Keratinocyte (primary cell): ENCODE results near the gene GRN. TPM values are rescaled to one million over a fixed set of nuclear protein-coding genes. Genes with fewer than 3 reads are reported as not detected.
"Not testable (repeated sequence)": the region's sequence is repeated elsewhere in the genome, so short reads cannot be mapped to it uniquely, and the experiment has no call there.

Source experiments
- DNase-seq: peaks from one replicate; pipeline ENCODE4 v3.0.0-alpha.2; 2011; ENCODE audit warnings: low read depth, missing footprints, low spot score
- FAIRE-seq: peaks from 2 replicates; lab custom pipeline; 2011; peaks lifted over from hg19 to GRCh38; lab: Jason Lieb, UNC
- H2AFZ ChIP-seq: 2 replicates; pipeline ENCODE4 v1.6.0; 2012; ENCODE audit warnings: low read length, control low read depth, inconsistent platforms; ENCODE audit not compliant: control insufficient read depth
- H3K27ac ChIP-seq: 2 replicates; pipeline ENCODE4 v1.5.1; 2011; ENCODE audit warnings: low read length; ENCODE audit not compliant: control insufficient read depth, insufficient read depth
- H3K27me3 ChIP-seq: 3 replicates; pipeline ENCODE4 v1.6.0; 2011; ENCODE audit warnings: low read length; ENCODE audit not compliant: control insufficient read depth, insufficient read depth; ENCODE audit errors: extremely low read depth
- H3K36me3 ChIP-seq, 2 experiments: 2 replicates in 1 of 2; 3 replicates in 1 of 2; pipeline ENCODE4 v1.5.1; 2011; ENCODE audit warnings: low read length in 2 of 2, mild to moderate bottlenecking in 1 of 2; ENCODE audit not compliant: control insufficient read depth in 2 of 2, insufficient read depth in 2 of 2; ENCODE audit errors: extremely low read depth in 1 of 2
- H3K4me1 ChIP-seq: 3 replicates; pipeline ENCODE4 v1.5.1; 2011; ENCODE audit warnings: low read length; ENCODE audit not compliant: control insufficient read depth, insufficient read depth; ENCODE audit errors: extremely low read depth
- H3K4me2 ChIP-seq: 3 replicates; pipeline ENCODE4 v1.6.0; 2011; ENCODE audit warnings: low read depth, low read length; ENCODE audit not compliant: control insufficient read depth, insufficient read depth; ENCODE audit errors: extremely low read depth
- H3K4me3 ChIP-seq, 3 experiments: fragments of 200-600 bp in 1 of 3; sonication (generic) in 1 of 3; 2 replicates in 2 of 3; 3 replicates in 1 of 3; pipeline ENCODE4 v1.5.1; 2011 to 2016; ENCODE audit warnings: low read length in 3 of 3, mild to moderate bottlenecking in 3 of 3, control low read depth in 2 of 3, inconsistent platforms in 1 of 3, low read depth in 1 of 3, mixed read lengths in 1 of 3, mixed run types in 1 of 3, moderate library complexity in 1 of 3; ENCODE audit not compliant: control insufficient read depth in 2 of 3, insufficient read depth in 2 of 3; ENCODE audit errors: extremely low read depth in 1 of 3
- H3K79me2 ChIP-seq: 2 replicates; pipeline ENCODE4 v1.6.0; 2012; ENCODE audit warnings: low read length; ENCODE audit not compliant: control insufficient read depth, insufficient read depth
- H3K9ac ChIP-seq: 3 replicates; pipeline ENCODE4 v1.6.0; 2011; ENCODE audit warnings: low read length; ENCODE audit not compliant: control insufficient read depth, insufficient read depth; ENCODE audit errors: extremely low read depth
- H3K9me1 ChIP-seq: 3 replicates; pipeline ENCODE4 v1.6.0; 2011; ENCODE audit warnings: low read length; ENCODE audit not compliant: control insufficient read depth, insufficient read depth; ENCODE audit errors: extremely low read depth
- H3K9me3 ChIP-seq: 2 replicates; pipeline ENCODE4 v1.5.1; 2012; ENCODE audit warnings: low read depth, low read length; ENCODE audit not compliant: control insufficient read depth
- H4K20me1 ChIP-seq: 3 replicates; pipeline ENCODE4 v1.6.0; 2011; ENCODE audit warnings: low read length; ENCODE audit not compliant: control insufficient read depth, insufficient read depth; ENCODE audit errors: extremely low read depth
- CTCF ChIP-seq, 3 experiments: IDR thresholded peaks in 1 of 3; conservative IDR thresholded peaks in 1 of 3; optimal IDR thresholded peaks in 1 of 3; 2 replicates in 2 of 3; 3 replicates in 1 of 3; pipeline versions ENCODE3 to v1.5.1; 2011; ENCODE audit warnings: low read length in 3 of 3, mild to moderate bottlenecking in 3 of 3, moderate library complexity in 2 of 3, control low read depth in 1 of 3, inconsistent platforms in 1 of 3; ENCODE audit not compliant: insufficient read depth in 2 of 3; ENCODE audit errors: extremely low read depth in 1 of 3
- EZH2 ChIP-seq: IDR thresholded peaks from one replicate; pipeline ENCODE4 v1.6.1; 2012; ENCODE audit warnings: inconsistent platforms, mild to moderate bottlenecking, low read length, moderate library complexity
- dilution Hi-C: fragments of 300-500 bp; cut with MboI; formaldehyde crosslinking; loops from one replicate; pipeline ENCODE4 v1.7.0; 2020; ENCODE audit warnings: low sequenced_read_pairs; ENCODE audit not compliant: extremely low pct_ligation_motif_present
- polyA plus RNA-seq, 5 experiments: library from polyadenylated mRNA; depleted of rRNA in 3 of 5; stranded (reverse) in 3 of 5; stranded (forward) in 1 of 5; unstranded in 1 of 5; fragments of >200 nt; gene quantifications; 1 replicate in 1 of 5; 2 replicates in 3 of 5; 3 replicates in 1 of 5; pipeline versions ENCODE4 v1.2.1 to v1.2.3, GENCODE V29; 2011 to 2012; ENCODE audit warnings: missing spikeins in 2 of 5, low read depth in 1 of 5, low replicate concordance in 1 of 5

Gene GRN
- polyA plus RNA-seq, 1 donor (not counting 4 experiments of a cell fraction or from before 2014, with no cell fraction given), result 179 TPM

- Histone ChIP-seq H3K4me1 (peaks cover 4% of the 10 kb centered on the region), H3K4me2 (no peak overlapping the region)
Observed at GRCh38 chr17:44327715-44328449, 17.2 kb upstream of the GRN start.

GRCh38 chr17:44329516-44329915, 15.6 kb upstream of the GRN start:
- H3K9me3 ChIP-seq, H4K20me1 ChIP-seq, H3K79me2 ChIP-seq, H3K27ac ChIP-seq, H3K36me3 ChIP-seq, H3K9ac ChIP-seq, dilution Hi-C loops, H2AFZ ChIP-seq, DNase-seq, H3K9me1 ChIP-seq, H3K4me2 ChIP-seq, FAIRE-seq, H3K4me1 ChIP-seq, H3K4me3 ChIP-seq, H3K27me3 ChIP-seq: not testable (repeated sequence)

More at GRCh38 chr17:44327715-44328449, 17.2 kb upstream of the GRN start:
- Histone ChIP-seq H3K27me3 (no peaks in the 10 kb centered on the region), H3K9me3 (no peaks in the 10 kb centered on the region), H3K27ac (no peak overlapping the region), H3K4me3 (no peak overlapping the region), H3K9ac (no peak overlapping the region), H3K79me2 (peaks cover 15% of the 10 kb centered on the region), H4K20me1 (no peaks in the 10 kb centered on the region), H2AFZ (no peak overlapping the region), H3K36me3 (peaks cover 0 to 1% of the 10 kb centered on the region in 2 experiments), H3K9me1 (no peaks in the 10 kb centered on the region)
- dilution Hi-C loops, result no loop called here
- DNase-seq, result no peak
- TF ChIP-seq CTCF (optimal IDR thresholded peaks at IDR 0.05 in 1 of 3, IDR thresholded peaks at IDR 0.05 in 1 of 3, conservative IDR thresholded peaks at IDR 0.05 in 1 of 3; ENCODE audit: extremely low read depth in 1 of 3, insufficient read depth in 2 of 3, low read length in 3 of 3) (no peak), EZH2 (no peak)
- FAIRE-seq, result no peak

- dilution Hi-C loops, result not testable (repeated sequence)
Observed at GRCh38 chr17:44330263-44330662, 14.8 kb upstream of the GRN start.

More at GRCh38 chr17:44330263-44330662, 14.8 kb upstream of the GRN start:
- H2AFZ ChIP-seq, H3K27ac ChIP-seq, DNase-seq, H3K4me3 ChIP-seq, H3K79me2 ChIP-seq, H3K27me3 ChIP-seq, H3K9ac ChIP-seq, H3K9me1 ChIP-seq, H3K4me2 ChIP-seq, H4K20me1 ChIP-seq, H3K9me3 ChIP-seq, FAIRE-seq, H3K36me3 ChIP-seq, H3K4me1 ChIP-seq: not testable (repeated sequence)
